Skeletal muscle cell (primary cell): ENCODE measurements around the gene EXT2.

ENCODE experiments used
- DNase-seq: peaks from one replicate; pipeline ENCODE4 v3.0.0-alpha.2; 2010; ENCODE audit warnings: low read depth
- H3K4me3 ChIP-seq: 2 replicates; pipeline ENCODE4 v1.5.1; 2011; ENCODE audit warnings: low read depth, mild to moderate bottlenecking, control low read depth, low read length, moderate library complexity

EXT2 gene

GRCh38 chr11:44224867-44225501, 129.5 kb downstream of the EXT2 start:
- no peak overlapping the region for H3K4me3 ChIP-seq
- DNase-seq: no peak

- H3K4me3 ChIP-seq: no peak overlapping the region
- DNase-seq: no peak
Measured at GRCh38 chr11:44226490-44226889, 131.0 kb downstream of the EXT2 start.

GRCh38 chr11:44226945-44227344, 131.5 kb downstream of the EXT2 start:
- H3K4me3 ChIP-seq: no peak overlapping the region

GRCh38 chr11:44228379-44228778, 132.9 kb downstream of the EXT2 start:
- H3K4me3 ChIP-seq: no peak overlapping the region

More at GRCh38 chr11:44226945-44227344, 131.5 kb downstream of the EXT2 start:
- DNase-seq: no peak

GRCh38 chr11:44229098-44229497, 133.6 kb downstream of the EXT2 start:
- DNase-seq: no peak
- no peak overlapping the region for H3K4me3 ChIP-seq

More at GRCh38 chr11:44228379-44228778, 132.9 kb downstream of the EXT2 start:
- no peak for DNase-seq

- DNase-seq: no peak
- H3K4me3 ChIP-seq: no peak overlapping the region
Measured at GRCh38 chr11:44229624-44230023, 134.1 kb downstream of the EXT2 start.

- H3K4me3 ChIP-seq: no peak overlapping the region
- DNase-seq: peak; percentile 96
Measured at GRCh38 chr11:44235765-44236201, 140.3 kb downstream of the EXT2 start.

- no peak overlapping the region for H3K4me3 ChIP-seq
- DNase-seq: no peak
Measured at GRCh38 chr11:44236296-44236695, 140.8 kb downstream of the EXT2 start.

GRCh38 chr11:44237156-44237555, 141.7 kb downstream of the EXT2 start:
- DNase-seq: no peak
- H3K4me3 ChIP-seq: no peak overlapping the region

GRCh38 chr11:44241851-44242250, 146.4 kb downstream of the EXT2 start:
- H3K4me3 ChIP-seq: no peak overlapping the region
- DNase-seq: peak; percentile 35

- no peak overlapping the region for H3K4me3 ChIP-seq
- DNase-seq: no peak
Measured at GRCh38 chr11:44243086-44243485, 147.6 kb downstream of the EXT2 start.

GRCh38 chr11:44243595-44244343, 148.3 kb downstream of the EXT2 start:
- DNase-seq: peak; percentile 21

GRCh38 chr11:44244639-44245310, 149.3 kb downstream of the EXT2 start:
- H3K4me3 ChIP-seq: no peak overlapping the region
- DNase-seq: no peak

More at GRCh38 chr11:44243595-44244343, 148.3 kb downstream of the EXT2 start:
- H3K4me3 ChIP-seq: no peak overlapping the region

GRCh38 chr11:44246726-44247125, 151.2 kb downstream of the EXT2 start:
- peak; percentile 54 for DNase-seq
- no peak overlapping the region for H3K4me3 ChIP-seq

- no peak overlapping the region for H3K4me3 ChIP-seq
- no peak for DNase-seq
Measured at GRCh38 chr11:44247508-44247907, 152.0 kb downstream of the EXT2 start.

- no peak overlapping the region for H3K4me3 ChIP-seq
- no peak for DNase-seq
Measured at GRCh38 chr11:44248109-44248508, 152.6 kb downstream of the EXT2 start.

GRCh38 chr11:44250421-44250820, 154.9 kb downstream of the EXT2 start:
- H3K4me3 ChIP-seq: no peak overlapping the region
- DNase-seq: no peak

- H3K4me3 ChIP-seq: no peak overlapping the region
Measured at GRCh38 chr11:44252999-44253602, 157.6 kb downstream of the EXT2 start.

GRCh38 chr11:44255406-44256071, 160.1 kb downstream of the EXT2 start:
- no peak overlapping the region for H3K4me3 ChIP-seq
- no peak for DNase-seq

More at GRCh38 chr11:44252999-44253602, 157.6 kb downstream of the EXT2 start:
- DNase-seq: no peak
